Left ventricle myocardium inferior (tissue), 1 donor: ENCODE results near the gene CCDC81. TPM values are rescaled to one million over a fixed set of nuclear protein-coding genes. Genes with fewer than 3 reads are reported as not detected.
A peak's percentile ranks its signal among the peaks of the same experiment; 100 is the strongest.

Experiments
- DNase-seq: peaks from one replicate; pipeline ENCODE4 v3.0.0-alpha.2; 2020
- H3K27ac ChIP-seq: fragments of 200-600 bp; replicated peaks from 2 replicates; pipeline ENCODE4 v1.8.0; 2021
- H3K27me3 ChIP-seq: fragments of 200-600 bp; 2 replicates; pipeline ENCODE4 v1.8.0; 2021; ENCODE audit warnings: low read depth
- H3K36me3 ChIP-seq: fragments of 200-600 bp; 2 replicates; pipeline ENCODE4 v1.8.0; 2021
- H3K4me1 ChIP-seq: fragments of 200-600 bp; 2 replicates; pipeline ENCODE4 v1.8.0; 2021
- H3K4me3 ChIP-seq: fragments of 200-600 bp; 2 replicates; pipeline ENCODE4 v1.8.0; 2021; ENCODE audit warnings: mild to moderate bottlenecking, moderate library complexity
- H3K9me3 ChIP-seq: fragments of 200-600 bp; replicated peaks from 2 replicates; pipeline ENCODE4 v1.8.0; 2021
- CTCF ChIP-seq: fragments of 200-600 bp; IDR thresholded peaks from 2 replicates; pipeline ENCODE4 v1.8.0; 2021; ENCODE audit warnings: antibody characterized with exemption, mild to moderate bottlenecking, borderline replicate concordance
- intact Hi-C: fragments of 100-400 bp; cut with micrococcal nuclease; formaldehyde crosslinking; loops from one replicate; pipeline ENCODE4 v1.11.0; 2022
- total RNA-seq: library from RNA; stranded (reverse); fragmentation: NEBNext Ultra II Directional; extraction: Animal tissue kit (Norgen Biotek cat#: 25700); gene quantifications from one replicate; pipeline ENCODE4 v1.2.1, GENCODE V29; 2021
- donor health status: DM: no; HTN: yes; CAD: no; lungs with severe emphysema.

The CCDC81 gene
- total RNA-seq, 1 donor from 2014 or later: 0.71 TPM

- H3K27me3 ChIP-seq: no peaks in the 10 kb centered on the region
- no peaks in the 10 kb centered on the region for H3K9me3 ChIP-seq
- no peak overlapping the region for H3K4me3 ChIP-seq
- no peak for DNase-seq
- H3K4me1 ChIP-seq: no peaks in the 10 kb centered on the region
- no peak for TF ChIP-seq CTCF
- no peak overlapping the region for H3K27ac ChIP-seq
- intact Hi-C loops: loop anchor here (10.0 kb wide), 1 partner anchor 165 kb away; no protein-coding TSS in a partner anchor
- H3K36me3 ChIP-seq: peaks cover 22% of the 10 kb centered on the region
Observed at GRCh38 chr11:86449993-86450629, 75.4 kb downstream of the CCDC81 start.

- no peaks in the 10 kb centered on the region for H3K36me3 ChIP-seq
- DNase-seq: no peak
- no peak overlapping the region for H3K4me3 ChIP-seq
- no peak for TF ChIP-seq CTCF
- H3K27ac ChIP-seq: no peak overlapping the region
- H3K27me3 ChIP-seq: no peaks in the 10 kb centered on the region
- H3K4me1 ChIP-seq: peaks cover 24% of the 10 kb centered on the region
- intact Hi-C loops: loop anchor here (10.0 kb wide), 1 partner anchor 161 kb away; no protein-coding TSS in a partner anchor
- H3K9me3 ChIP-seq: no peaks in the 10 kb centered on the region
Observed at GRCh38 chr11:86453290-86454030, 78.8 kb downstream of the CCDC81 start.

DNA sequence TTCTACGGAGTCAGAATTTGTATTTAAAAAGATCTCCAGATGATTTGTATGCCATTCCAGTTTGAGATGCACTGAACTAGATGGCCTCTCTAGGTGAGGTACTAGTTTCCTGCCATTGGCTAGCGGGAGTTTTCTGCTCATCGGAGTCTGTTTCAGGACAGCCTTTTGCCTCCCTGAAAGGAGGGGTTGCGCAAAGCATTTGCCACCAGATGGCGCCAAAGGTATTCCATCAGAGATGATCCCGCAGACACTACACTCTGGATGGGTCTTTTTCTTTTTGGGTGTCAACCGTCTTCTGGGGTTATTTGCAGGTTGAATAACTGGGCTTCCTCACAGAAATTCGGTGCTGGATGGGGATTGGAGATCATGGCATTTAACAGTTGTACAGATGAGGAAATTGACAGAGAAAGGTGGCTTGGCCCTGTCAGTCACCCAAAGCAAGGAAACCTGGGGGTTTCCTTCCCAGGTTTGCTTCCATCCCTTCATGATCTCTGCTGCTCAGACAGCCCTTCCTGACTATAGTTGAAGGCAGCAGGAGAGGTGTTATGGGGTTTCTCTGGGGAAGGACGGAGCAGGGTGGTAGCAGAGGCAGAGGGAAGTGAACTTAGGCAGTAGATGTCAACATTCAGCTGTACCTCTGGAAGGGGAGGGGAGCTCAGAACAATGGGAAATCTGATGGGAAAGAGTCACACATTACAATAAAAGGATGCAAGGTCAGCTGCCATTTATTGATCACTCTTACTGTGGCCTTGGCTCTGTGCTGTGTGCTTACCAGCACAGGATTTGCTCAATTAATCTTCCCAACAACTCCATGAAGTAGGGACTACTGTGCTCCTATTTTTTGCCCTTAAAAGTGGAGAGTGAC is 81.6 kb downstream of the CCDC81 start:
- peak overlapping the region; percentile 38 for H3K27ac ChIP-seq
- peak; percentile 93 for TF ChIP-seq CTCF
- peaks cover 52% of the 10 kb centered on the region for H3K4me1 ChIP-seq
- H3K9me3 ChIP-seq: no peaks in the 10 kb centered on the region
- H3K4me3 ChIP-seq: no peak overlapping the region
- intact Hi-C loops: loop anchor here (5.0 to 10.0 kb wide), 2 partner anchors 158 to 361 kb away; no protein-coding TSS in a partner anchor
- no peaks in the 10 kb centered on the region for H3K36me3 ChIP-seq
- H3K27me3 ChIP-seq: no peaks in the 10 kb centered on the region
- peak; percentile 82 for DNase-seq

DNA sequence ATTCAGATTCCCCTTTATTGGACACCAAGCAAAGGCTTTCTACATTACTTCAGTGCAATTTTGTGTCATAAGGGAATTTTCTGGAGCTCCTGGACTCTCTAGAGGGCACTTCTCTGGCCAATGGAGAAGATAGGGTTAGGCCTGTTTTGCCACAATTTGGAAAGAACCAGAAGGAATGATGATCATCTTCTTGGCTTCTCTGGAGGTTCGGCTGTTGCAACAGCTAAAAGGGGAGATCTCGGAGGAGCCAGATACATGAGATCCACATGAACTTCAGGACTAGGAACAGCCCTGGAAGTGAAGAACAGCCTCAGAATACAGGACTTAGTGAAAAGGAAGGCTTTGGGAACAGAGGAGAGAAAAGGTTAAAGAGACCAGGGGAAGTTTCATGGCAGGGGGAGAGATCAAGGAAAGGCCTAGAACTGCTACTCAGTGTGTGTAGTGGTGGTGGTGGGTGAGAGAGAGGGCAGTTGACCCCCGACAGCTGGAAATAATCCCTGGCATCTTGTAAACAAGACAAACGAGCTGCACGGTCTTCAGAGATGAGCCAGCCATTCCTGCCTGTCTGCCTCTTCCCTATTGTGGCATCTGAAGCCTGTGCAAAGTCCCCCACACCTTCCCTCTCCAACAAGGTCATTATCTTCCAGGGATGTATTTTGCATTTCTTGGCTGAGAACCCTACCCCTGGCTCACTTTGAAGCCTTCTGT is 83.8 kb downstream of the CCDC81 start:
- no peak overlapping the region for H3K4me3 ChIP-seq
- intact Hi-C loops: loop anchor here (5.0 to 10.0 kb wide), 2 partner anchors 156 to 359 kb away; no protein-coding TSS in a partner anchor
- peak overlapping the region; percentile 32 for H3K27ac ChIP-seq
- TF ChIP-seq CTCF: no peak
- no peak for DNase-seq
- H3K9me3 ChIP-seq: no peaks in the 10 kb centered on the region
- H3K4me1 ChIP-seq: peaks cover 54% of the 10 kb centered on the region
- H3K36me3 ChIP-seq: peaks cover 5% of the 10 kb centered on the region
- H3K27me3 ChIP-seq: no peaks in the 10 kb centered on the region
